ENCODE data around the gene PURB.
"Not testable (repeated sequence)": the region's sequence is repeated elsewhere in the genome, so short reads cannot be mapped to it uniquely, and the experiment has no call there.

Gene PURB

DNA sequence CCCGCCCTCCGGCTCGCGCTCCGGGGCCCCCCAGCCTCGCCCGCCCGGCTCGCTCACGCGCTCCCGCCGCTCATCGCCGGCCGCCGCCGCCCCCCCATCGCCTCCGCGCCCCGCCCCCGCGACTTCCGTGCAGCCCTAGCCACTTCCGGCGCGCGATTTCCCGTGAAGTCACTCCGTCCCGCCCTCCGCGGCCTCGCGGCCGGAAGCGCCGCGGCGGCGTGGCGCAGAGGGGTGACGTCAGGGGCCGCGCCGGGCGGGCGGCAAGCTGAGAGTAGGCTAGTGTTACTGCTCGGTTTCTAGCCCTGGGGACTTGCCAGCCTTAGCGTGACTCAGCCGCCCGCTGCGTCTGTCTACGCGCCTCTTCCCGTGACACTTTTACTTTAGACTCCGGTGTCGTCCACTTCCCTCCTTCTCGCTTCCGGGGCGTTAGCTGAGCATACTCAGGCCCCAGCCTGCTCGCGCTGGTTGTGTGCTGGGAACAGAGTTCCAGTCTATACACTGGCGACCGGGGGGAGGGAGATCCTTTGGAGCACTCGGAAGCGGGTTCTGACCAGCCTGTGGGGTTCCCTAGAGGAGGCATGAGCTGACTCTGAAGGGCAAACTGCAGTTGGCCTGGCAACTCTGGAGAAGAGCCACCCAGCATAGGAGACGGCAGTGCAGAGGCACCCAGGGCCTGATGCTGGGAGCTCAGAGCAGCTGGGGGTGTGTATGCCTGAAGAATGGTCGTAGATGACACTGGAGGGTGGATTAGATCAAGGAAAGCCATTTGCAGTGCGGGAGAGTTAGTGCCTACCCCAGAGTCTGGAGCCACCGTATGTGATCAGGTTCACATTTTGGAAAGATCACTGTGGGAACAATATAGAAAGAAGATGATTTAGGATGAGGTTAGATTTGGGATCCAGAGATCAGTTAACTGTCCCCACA is at the start of gene PURB:
PURB (minus strand) TSS at position 137 of the 924 bp plus-strand sequence. CDS start 182 bp downstream, outside the sequence.
- peak; percentile 97 for DNase-seq (ENCODE audit: low spot score)

- no peak for DNase-seq (ENCODE audit: low spot score)
These were observed 49.7 kb upstream of the PURB start for GRCh38 chr7:44935016-44935415.

DNA sequence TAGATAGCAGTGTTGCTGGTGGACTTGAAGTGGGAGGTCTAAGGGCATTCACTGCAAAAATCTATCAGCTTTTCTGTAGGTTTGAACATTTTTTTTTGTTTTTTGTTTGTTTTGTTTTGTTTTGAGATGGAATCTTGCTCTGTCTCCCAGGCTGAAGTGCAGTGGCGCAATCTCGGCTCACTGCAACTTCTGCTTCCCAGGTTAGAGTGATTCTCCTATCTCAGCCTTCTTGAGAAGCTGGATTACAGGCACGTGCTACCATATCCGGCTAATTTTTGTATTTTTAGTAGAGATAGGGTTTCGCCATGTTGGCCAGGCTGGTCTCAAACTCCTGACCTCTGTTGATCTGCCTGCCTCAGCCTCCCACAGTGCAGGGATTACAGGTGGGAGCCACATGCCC is 49.2 kb upstream of the PURB start:
- DNase-seq (ENCODE audit: low spot score) = not testable (repeated sequence)

GRCh38 chr7:44930921-44931320 is 45.6 kb upstream of the PURB start:
- DNase-seq (ENCODE audit: low spot score) = no peak

DNA sequence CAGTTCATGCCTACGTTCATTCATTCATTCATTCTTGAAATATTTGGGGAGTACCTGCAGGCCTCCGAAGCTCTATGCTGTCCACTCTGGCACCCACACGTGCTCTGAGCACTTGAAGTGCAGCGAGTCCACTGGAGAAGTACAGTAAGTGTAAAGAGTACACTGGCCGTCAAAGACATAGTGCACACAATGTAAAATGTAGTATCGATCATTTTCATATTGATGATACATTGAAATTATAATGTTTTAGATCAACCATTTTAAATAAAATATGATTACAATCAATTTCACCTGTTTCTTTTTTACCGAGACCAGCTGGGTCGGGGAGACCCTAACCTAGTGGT is 37.0 kb upstream of the PURB start:
- no peak for DNase-seq (ENCODE audit: low spot score)

DNA sequence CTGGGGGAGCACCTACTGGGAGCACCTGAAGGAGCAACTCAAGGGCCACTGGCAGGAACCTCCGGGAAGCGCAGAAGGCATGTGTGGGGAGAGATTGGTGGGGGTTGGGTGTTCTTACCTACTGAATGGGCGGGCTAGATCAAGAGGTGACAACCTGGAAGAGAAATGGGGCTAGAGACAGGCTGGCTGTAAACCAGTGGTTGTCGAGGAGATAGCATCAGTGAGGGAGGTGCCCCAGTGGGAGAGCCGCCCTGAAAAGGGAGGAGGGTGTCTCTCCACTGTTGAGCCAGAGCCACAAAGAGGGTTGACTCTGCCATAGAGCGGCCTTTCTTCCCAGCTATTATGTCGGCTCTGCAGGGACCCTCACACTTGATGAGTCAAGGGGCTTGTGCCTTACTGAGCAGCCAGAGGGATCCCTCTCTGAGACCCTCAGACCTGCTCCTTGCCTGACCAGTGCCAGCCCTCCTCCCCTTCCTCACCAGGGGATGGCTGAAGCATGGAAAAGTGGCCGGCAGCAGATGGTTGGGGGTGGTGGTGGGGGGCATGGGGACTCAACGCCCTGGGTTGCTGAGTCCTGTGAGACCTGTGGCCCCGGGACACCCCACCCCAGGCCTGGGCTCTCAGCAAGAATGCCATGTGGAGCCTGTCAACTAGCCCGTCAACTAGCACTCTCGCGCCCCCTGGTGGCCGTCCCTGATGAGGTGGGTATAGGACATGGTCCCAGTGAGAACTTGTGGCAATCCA is 36.4 kb upstream of the PURB start:
- peak; percentile 87 for DNase-seq (ENCODE audit: low spot score)

- no peak for DNase-seq (ENCODE audit: low spot score)
These were observed 34.8 kb upstream of the PURB start for GRCh38 chr7:44920119-44920518.

GRCh38 chr7:44918029-44918428 is 32.7 kb upstream of the PURB start:
- no peak for DNase-seq (ENCODE audit: low spot score)

GRCh38 chr7:44917465-44917864 is 32.1 kb upstream of the PURB start:
- no peak for DNase-seq (ENCODE audit: low spot score)

- no peak for DNase-seq (ENCODE audit: low spot score)
These were observed 29.8 kb upstream of the PURB start for GRCh38 chr7:44914992-44915607.

- no peak for DNase-seq (ENCODE audit: low spot score)
These were observed 27.5 kb upstream of the PURB start for GRCh38 chr7:44912775-44913347.

GRCh38 chr7:44911911-44912310 is 26.6 kb upstream of the PURB start:
- no peak for DNase-seq (ENCODE audit: low spot score)

DNA sequence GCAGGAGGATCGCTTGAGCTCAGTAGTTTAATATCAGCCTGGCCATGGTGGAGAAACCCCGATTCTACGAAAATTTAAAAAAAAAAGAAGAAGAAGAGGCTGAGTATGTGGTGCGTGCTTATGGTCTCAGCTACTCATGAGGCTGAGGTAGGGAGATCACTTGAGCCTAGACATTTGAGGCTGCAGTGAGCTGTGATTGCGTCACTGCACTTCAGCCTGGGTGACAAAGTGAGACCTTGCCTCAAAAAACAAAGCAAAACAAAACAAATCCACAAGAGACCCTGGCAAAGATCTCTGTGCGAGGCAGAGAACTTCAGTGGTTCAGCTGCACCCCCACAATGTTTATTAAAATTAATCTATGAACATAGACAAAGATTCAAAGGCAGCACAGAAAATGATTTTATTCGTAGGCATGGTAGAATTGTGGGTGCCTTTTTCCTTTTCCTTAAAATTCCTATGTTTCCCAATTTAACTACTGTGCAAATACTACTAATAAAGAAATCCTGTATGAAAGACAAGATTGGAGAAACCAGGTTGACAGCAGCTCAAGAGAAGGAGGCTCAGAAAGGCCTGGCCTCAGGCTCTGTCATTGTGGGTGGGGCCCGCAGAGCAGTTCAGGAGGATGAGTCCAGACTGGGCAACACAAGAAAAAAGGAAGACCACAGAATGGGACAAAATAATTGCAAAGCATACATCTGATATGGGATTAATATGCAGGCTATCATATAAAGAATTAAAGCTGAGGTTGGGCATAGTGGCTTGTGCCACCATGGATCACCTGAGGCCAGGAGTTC is 24.5 kb upstream of the PURB start:
- no peak for DNase-seq (ENCODE audit: low spot score)

DNA sequence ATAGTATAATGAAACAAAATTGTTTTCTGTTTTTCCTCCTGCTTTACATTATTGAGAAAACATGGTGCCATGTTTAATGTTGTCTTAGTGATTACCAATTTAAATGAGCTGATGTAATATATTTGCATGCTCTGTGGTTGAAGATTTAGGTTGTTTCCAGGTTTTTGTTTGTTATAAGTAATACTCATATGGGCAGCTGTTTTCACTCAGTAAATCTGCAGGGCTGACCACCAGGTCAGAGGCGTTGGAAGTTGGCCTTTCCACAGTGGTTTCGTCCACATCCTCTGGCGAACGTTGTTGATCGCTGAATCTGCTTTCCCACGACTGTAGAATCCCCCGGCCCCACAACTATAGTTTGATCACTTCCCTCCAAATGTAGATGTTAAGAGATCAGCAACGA is 21.6 kb upstream of the PURB start:
- DNase-seq (ENCODE audit: low spot score) = no peak

DNA sequence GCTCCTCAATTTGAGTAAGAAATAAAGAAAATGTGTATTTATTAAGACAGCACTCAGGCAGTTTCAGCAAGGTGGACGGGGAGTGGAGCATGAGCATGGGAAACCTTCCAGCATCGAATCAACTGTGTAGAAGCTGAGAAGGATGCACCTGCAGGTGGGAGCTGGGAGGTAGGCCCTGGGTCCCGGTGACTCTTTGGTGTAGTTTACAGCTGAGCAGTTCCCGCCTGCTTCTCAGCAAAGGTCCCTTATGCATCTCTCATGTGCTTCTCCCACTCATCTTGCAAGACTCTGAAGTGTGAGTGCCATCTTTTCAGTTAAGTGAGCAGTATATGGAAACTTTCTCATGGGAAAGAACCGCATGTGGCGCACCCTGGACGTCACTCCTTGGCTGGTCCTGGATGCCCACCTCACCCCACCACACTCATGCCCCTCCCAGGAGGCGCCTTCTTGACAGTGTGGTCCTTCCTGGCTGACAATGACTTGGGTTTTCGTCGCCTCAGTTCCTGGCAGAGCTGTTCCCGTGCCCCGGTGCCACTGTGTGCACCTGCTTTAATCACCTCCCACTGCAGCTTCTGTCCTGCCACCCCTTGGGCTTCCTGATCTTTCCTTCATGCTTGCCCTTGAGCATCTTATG is 19.8 kb upstream of the PURB start:
- DNase-seq (ENCODE audit: low spot score) = no peak

DNA sequence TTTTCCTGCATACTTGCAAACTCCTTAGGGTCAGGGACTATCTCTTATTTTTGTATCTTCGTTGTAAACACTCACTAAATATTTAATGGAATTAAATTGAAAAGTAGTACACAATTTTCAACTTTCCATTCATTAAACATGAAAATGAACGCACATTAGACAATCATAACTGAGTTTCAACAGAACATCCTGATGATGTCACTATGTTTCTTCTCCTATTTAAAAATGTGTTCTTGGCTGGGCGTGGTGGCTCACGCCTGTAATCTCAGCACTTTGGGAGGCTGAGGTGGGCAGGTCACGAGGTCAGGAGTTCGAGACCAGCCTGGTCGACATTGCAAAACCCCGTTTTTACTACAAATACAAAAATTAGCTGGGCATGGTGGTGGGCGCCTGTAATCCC is 14.1 kb upstream of the PURB start:
- no peak for DNase-seq (ENCODE audit: low spot score)

DNA sequence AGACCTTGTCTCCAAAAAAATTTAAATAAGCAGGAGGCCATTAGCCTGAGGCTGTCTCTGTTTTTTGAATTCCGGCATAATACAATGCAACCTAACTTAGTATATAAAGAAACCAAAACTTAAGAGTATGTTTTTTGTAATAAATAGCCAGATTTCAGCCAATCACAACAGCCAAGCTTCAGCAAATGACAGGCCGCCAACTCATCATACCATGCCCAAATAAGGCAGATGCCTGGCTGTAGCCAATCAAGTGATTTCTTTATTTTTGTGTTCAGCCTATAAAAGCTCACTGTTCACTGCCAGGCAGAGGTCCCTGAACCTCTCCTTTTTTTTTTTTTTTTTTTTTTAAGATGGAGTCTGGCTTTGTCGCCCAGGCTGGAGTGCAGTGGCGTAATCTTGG is 12.7 kb upstream of the PURB start:
- no peak for DNase-seq (ENCODE audit: low spot score)

- DNase-seq (ENCODE audit: low spot score) = no peak
These were observed 12.0 kb upstream of the PURB start for GRCh38 chr7:44897309-44897708.

DNA sequence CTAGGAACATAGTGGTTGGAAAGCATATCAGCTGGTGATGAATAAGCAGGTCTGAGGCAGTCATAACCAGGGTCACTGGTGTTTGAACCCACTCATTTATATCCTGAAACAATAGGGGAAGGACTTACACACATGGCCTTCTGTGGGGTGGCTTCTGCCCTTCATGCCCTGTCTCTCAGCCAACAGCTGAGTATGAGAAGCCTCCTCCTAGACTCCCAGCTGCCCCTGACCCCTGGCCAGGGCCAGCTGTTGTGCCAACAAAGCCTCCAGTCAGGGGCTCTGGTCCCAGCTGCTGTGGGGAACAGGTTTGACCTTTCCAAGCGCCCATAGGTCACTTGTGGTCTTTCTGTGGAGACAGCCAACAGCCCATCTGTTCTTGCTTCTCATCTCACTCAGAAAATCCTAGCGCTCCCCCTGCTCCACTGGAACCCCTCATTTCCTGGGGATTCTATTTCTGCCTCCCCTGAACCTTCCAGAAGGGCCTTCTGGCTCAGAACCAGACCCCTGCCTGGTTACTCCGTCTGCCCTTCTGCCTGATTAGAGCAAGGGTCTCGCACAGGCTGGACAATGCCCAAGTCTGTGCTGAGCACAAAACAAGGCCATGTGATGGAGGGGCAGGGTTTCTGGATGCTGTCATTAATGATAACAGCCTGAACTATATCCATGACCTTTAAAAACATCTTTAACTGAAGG is 9.7 kb upstream of the PURB start:
- DNase-seq (ENCODE audit: low spot score) = peak; percentile 71

DNA sequence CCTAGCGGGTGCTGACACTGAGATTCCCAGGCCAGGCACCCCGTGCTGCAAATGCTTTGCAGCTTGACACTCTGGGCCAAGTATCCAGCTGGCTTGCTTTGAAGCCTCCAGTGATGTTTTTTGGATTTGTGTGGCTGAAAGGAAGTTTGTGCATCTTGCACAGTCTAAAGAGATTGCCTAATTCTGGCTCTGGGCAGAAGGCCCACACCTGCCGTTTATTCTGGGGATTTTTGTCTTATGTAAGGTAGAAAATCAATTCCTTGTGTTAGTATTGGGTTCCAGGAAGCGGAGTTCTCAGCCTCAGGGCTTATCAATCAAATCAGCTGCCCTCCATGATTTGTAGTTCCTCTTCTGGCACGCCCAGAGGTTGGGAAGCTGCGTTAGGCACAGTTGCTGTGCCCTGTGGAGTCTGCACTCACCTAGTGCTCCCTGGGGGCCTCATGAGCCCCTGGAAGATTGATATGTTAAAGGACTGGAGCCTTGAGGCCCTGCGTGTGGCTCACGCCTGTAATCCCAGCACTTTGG is 8.4 kb upstream of the PURB start:
- no peak for DNase-seq (ENCODE audit: low spot score)

All from left forelimb (tissue), 1 donor.